T-helper 2 cell (primary cell): ENCODE results near the gene KRTAP26-1.
A peak's percentile ranks its signal among the peaks of the same experiment; 100 is the strongest.

ENCODE experiments used
- DNase-seq, 5 experiments: peaks; one replicate each; pipeline versions ENCODE4 v3.0.0 to v3.0.0-alpha.2; 2012 to 2022
- total RNA-seq, 2 donors: gene quantifications; one replicate each; lab custom pipeline; 2026; lab: John Stamatoyannopoulos, UW

Gene KRTAP26-1
- total RNA-seq = 0 reads per million in 2 donors

- DNase-seq = no peak
Observed at GRCh38 chr21:30320215-30320614, at the start of gene KRTAP26-1. Gene KRTAP26-1, minus strand, starts transcription at chr21:30320315. Its CDS starts 280 bp downstream, at chr21:30320035.

- DNase-seq = no peak
Observed at GRCh38 chr21:30355906-30356305, 35.8 kb upstream of the KRTAP26-1 start.

- no peak for DNase-seq
Observed at GRCh38 chr21:30354308-30355005, 34.3 kb upstream of the KRTAP26-1 start.

GRCh38 chr21:30351534-30351933 is 31.4 kb upstream of the KRTAP26-1 start:
- no peak for DNase-seq

- no peak for DNase-seq
Observed at GRCh38 chr21:30349572-30349971, 29.5 kb upstream of the KRTAP26-1 start.

GRCh38 chr21:30348506-30348905 is 28.4 kb upstream of the KRTAP26-1 start, which contains the start of gene KRTAP23-1:
Gene KRTAP23-1, minus strand, starts transcription at chr21:30348606. Its CDS starts 0 bp downstream, at chr21:30348606.
- DNase-seq = peak in 1 of 5 experiments; percentile 2

- DNase-seq = no peak
Observed at GRCh38 chr21:30345014-30345413, 24.9 kb upstream of the KRTAP26-1 start.

GRCh38 chr21:30340714-30341573 is 20.8 kb upstream of the KRTAP26-1 start:
- DNase-seq = peak in 2 of 5 experiments; percentile 14 to 17

GRCh38 chr21:30338717-30339116 is 18.6 kb upstream of the KRTAP26-1 start:
- DNase-seq = no peak

GRCh38 chr21:30337772-30338171 is 17.7 kb upstream of the KRTAP26-1 start:
- no peak for DNase-seq

- DNase-seq = no peak
Observed at GRCh38 chr21:30337276-30337744, 17.2 kb upstream of the KRTAP26-1 start, which contains the start of gene KRTAP27-1. Gene KRTAP27-1, minus strand, starts transcription at chr21:30337694. Its CDS starts 26 bp downstream, at chr21:30337668.

GRCh38 chr21:30336596-30336995 is 16.5 kb upstream of the KRTAP26-1 start:
- no peak for DNase-seq

- DNase-seq = no peak
Observed at GRCh38 chr21:30333736-30334135, 13.6 kb upstream of the KRTAP26-1 start.

GRCh38 chr21:30332681-30333080 is 12.6 kb upstream of the KRTAP26-1 start:
- DNase-seq = no peak

- DNase-seq = peak in 1 of 5 experiments; percentile 27
Observed at GRCh38 chr21:30329203-30329875, 9.2 kb upstream of the KRTAP26-1 start.

- no peak for DNase-seq
Observed at GRCh38 chr21:30326390-30326789, 6.3 kb upstream of the KRTAP26-1 start.

GRCh38 chr21:30315701-30316100 is 4.4 kb downstream of the KRTAP26-1 start:
- DNase-seq = no peak

GRCh38 chr21:30306884-30307283 is 13.2 kb downstream of the KRTAP26-1 start:
- no peak for DNase-seq

GRCh38 chr21:30305136-30305535 is 15.0 kb downstream of the KRTAP26-1 start:
- DNase-seq = no peak

GRCh38 chr21:30289215-30289614 is 30.9 kb downstream of the KRTAP26-1 start, which contains the start of gene KRTAP25-1:
Gene KRTAP25-1, minus strand, starts transcription at chr21:30289514. Its CDS starts 24 bp downstream, at chr21:30289490.
- no peak for DNase-seq

- no peak for DNase-seq
Observed at GRCh38 chr21:30282850-30283249, 37.3 kb downstream of the KRTAP26-1 start, which contains the start of gene KRTAP24-1. Gene KRTAP24-1, minus strand, starts transcription at chr21:30282950. Its CDS starts 18 bp downstream, at chr21:30282932.

GRCh38 chr21:30271611-30272010 is 48.5 kb downstream of the KRTAP26-1 start:
- DNase-seq = no peak
